Activated CD4-positive, alpha-beta T cell treated with anti-CD3 and anti-CD28 coated beads for 36 hours (primary cell): ENCODE measurements around the gene MRPL34. TPM values are rescaled to one million over a fixed set of nuclear protein-coding genes. Genes with fewer than 3 reads are reported as not detected.

Experiments
- ATAC-seq: fragments of 200-7000 bp; cut with Tn5 transposase; one replicate; pipeline ENCODE4 v1.10.0; 2021; ENCODE audit warnings: mild to moderate bottlenecking, moderate library complexity
- CTCF ChIA-PET: fragments of 350-600 bp; sonication (Branson Sonifier 250); formaldehyde crosslinking; loops from one replicate; lab custom pipeline; 2021; ENCODE audit warnings: antibody characterized with exemption; lab: Charles Lee
- POLR2A ChIA-PET: fragments of 350-600 bp; sonication (Branson Sonifier 250); formaldehyde crosslinking; loops from one replicate; lab custom pipeline; 2021; ENCODE audit warnings: antibody characterized with exemption, inconsistent platforms; lab: Charles Lee
- DNase-seq: peaks from one replicate; pipeline ENCODE4 v3.0.0-alpha.2; 2020
- H3K27ac Mint-ChIP-seq: one replicate; pipeline ENCODE4 v1.8.0; 2021; ENCODE audit warnings: mixed read lengths
- H3K27me3 Mint-ChIP-seq: one replicate; pipeline ENCODE4 v1.8.0; 2021; ENCODE audit warnings: mixed read lengths
- H3K36me3 Mint-ChIP-seq: one replicate; pipeline ENCODE4 v1.8.0; 2021; ENCODE audit warnings: low read depth, mixed read lengths
- H3K4me1 Mint-ChIP-seq: one replicate; pipeline ENCODE4 v1.8.0; 2021; ENCODE audit warnings: mixed read lengths
- H3K4me3 Mint-ChIP-seq: one replicate; pipeline ENCODE4 v1.8.0; 2021; ENCODE audit warnings: mild to moderate bottlenecking, moderate library complexity, mixed read lengths
- H3K9me3 Mint-ChIP-seq: one replicate; pipeline ENCODE4 v1.8.0; 2021; ENCODE audit warnings: low read depth, mixed read lengths
- intact Hi-C, 2 experiments: fragments of 100-400 bp; cut with DNase I in 1 of 2; cut with micrococcal nuclease in 1 of 2; formaldehyde crosslinking; loops; one replicate each; pipeline versions ENCODE4 v1.14.2 to v1.15.1; 2022 to 2024; cut with DNase I, micrococcal nuclease
- total RNA-seq, 2 experiments: library from RNA; stranded (reverse); gene quantifications; one replicate each; pipeline ENCODE4 v1.2.3, GENCODE V29; 2021

Gene MRPL34
- total RNA-seq, 2 experiments from 2014 or later: 72.0 to 88.6 TPM

DNA sequence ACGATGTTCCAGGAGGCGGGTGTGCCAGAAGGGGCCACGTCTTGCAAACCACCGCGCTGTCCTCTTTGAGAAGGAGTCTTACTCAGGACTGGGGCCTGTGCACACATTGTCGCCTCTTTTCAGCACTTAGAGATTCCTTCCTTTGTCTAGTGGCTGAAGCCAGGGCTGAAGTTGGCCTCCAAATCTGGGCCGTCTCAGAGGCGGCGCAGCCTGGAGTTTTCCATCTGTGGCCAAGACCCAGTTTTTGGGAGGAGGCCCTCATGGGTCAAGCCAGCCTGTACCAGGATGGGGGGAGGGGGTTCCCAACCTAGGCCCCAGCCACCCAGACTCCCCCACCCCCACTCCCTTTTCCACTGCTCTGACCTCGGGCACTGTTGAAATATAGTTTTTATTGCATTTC is 17.2 kb downstream of the MRPL34 start:
- CTCF ChIA-PET: no interaction called here
- no peak overlapping the region for H3K27ac Mint-ChIP-seq

DNA sequence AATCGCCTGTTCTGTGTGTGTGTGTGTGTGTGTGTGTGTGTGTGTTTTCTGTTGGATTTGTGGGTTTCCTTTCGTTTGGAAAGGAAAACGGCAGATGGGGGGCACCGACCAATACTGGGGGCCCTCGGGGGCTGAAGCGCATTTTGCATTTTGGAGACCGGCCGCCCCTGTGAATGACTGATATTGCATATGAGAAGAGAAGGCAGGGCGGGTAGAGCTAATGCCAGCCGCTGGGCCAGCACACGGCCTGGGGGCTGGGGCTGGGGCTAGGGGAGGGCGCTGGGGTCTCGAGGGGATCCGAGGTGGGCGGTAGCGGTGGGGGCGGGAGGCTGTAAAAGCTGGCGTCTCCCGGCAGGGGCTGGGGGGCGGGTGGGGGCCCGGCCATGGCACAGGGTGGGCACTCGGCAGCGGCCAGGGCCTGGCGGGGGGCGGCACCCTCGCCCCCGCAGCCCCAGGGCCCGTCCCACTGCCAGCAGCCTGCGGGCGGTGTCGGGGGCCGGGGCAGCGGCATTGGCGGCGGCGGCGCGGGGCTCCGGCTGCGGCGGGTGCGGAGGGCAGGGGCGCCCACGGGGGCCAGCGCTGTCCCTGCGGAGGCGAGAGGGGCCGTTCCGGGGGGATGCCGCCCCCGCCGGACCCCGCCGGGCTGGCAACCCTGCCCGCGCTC is 17.8 kb downstream of the MRPL34 start:
- Mint-ChIP-seq H3K36me3 (peaks cover 16% of the 10 kb centered on the region), H3K27me3 (no peaks in the 10 kb centered on the region), H3K9me3 (no peaks in the 10 kb centered on the region), H3K4me3 (no peak overlapping the region), H3K27ac (no peak overlapping the region), H3K4me1 (peaks cover 6% of the 10 kb centered on the region)
- ATAC-seq (no peak), DNase-seq (no peak)
- ChIA-PET POLR2A (no interaction called here), CTCF (no interaction called here)
- intact Hi-C loops: no loop called here

More for the DNA sequence above, 17.2 kb downstream of the MRPL34 start:
- Mint-ChIP-seq H3K4me3 (no peak overlapping the region), H3K4me1 (peaks cover 4% of the 10 kb centered on the region), H3K9me3 (no peaks in the 10 kb centered on the region), H3K36me3 (peaks cover 16% of the 10 kb centered on the region), H3K27me3 (no peaks in the 10 kb centered on the region)
- POLR2A ChIA-PET: no interaction called here
- no peak for ATAC-seq
- intact Hi-C loops: no loop called here
- DNase-seq: no peak

- Mint-ChIP-seq H3K4me1 (peaks cover 6% of the 10 kb centered on the region), H3K27me3 (no peaks in the 10 kb centered on the region), H3K27ac (no peak overlapping the region), H3K4me3 (no peak overlapping the region), H3K36me3 (peaks cover 16% of the 10 kb centered on the region), H3K9me3 (no peaks in the 10 kb centered on the region)
- ATAC-seq (peak; percentile 43), DNase-seq (peak; percentile 45)
- intact Hi-C loops: no loop called here
- ChIA-PET CTCF (no interaction called here), POLR2A (no interaction called here)
Observed at GRCh38 chr19:17323964-17324332, 18.3 kb downstream of the MRPL34 start.

GRCh38 chr19:17324357-17325114 is 18.9 kb downstream of the MRPL34 start:
- H3K4me3 Mint-ChIP-seq: no peak overlapping the region
- intact Hi-C loops: no loop called here
- no peak for DNase-seq
- peaks cover 6% of the 10 kb centered on the region for H3K4me1 Mint-ChIP-seq
- no peak for ATAC-seq
- ChIA-PET POLR2A (interaction anchor here (0.7 kb wide), 1 partner anchor 11 kb away, joined by 3 read pairs; no protein-coding TSS in a partner anchor), CTCF (no interaction called here)
- H3K27me3 Mint-ChIP-seq: no peaks in the 10 kb centered on the region
- peaks cover 16% of the 10 kb centered on the region for H3K36me3 Mint-ChIP-seq
- H3K27ac Mint-ChIP-seq: no peak overlapping the region
- H3K9me3 Mint-ChIP-seq: no peaks in the 10 kb centered on the region

GRCh38 chr19:17325133-17325532 is 19.5 kb downstream of the MRPL34 start:
- no peak overlapping the region for H3K4me3 Mint-ChIP-seq
- no peak for DNase-seq
- H3K9me3 Mint-ChIP-seq: no peaks in the 10 kb centered on the region
- POLR2A ChIA-PET: interaction anchor here (0.7 kb wide), 1 partner anchor 10 kb away, joined by 3 read pairs; no protein-coding TSS in a partner anchor
- no peak overlapping the region for H3K27ac Mint-ChIP-seq
- H3K36me3 Mint-ChIP-seq: peaks cover 13% of the 10 kb centered on the region
- peaks cover 10% of the 10 kb centered on the region for H3K4me1 Mint-ChIP-seq
- CTCF ChIA-PET: no interaction called here
- intact Hi-C loops: no loop called here
- no peaks in the 10 kb centered on the region for H3K27me3 Mint-ChIP-seq
- no peak for ATAC-seq

- H3K36me3 Mint-ChIP-seq: peaks cover 5% of the 10 kb centered on the region
- no peak overlapping the region for H3K27ac Mint-ChIP-seq
- CTCF ChIA-PET: interaction anchor here (0.9 kb wide), 1 partner anchor 20 kb away, joined by 3 read pairs; no protein-coding TSS in a partner anchor
- POLR2A ChIA-PET: no interaction called here
- H3K4me1 Mint-ChIP-seq: peaks cover 13% of the 10 kb centered on the region
- H3K27me3 Mint-ChIP-seq: no peaks in the 10 kb centered on the region
- DNase-seq (no peak), ATAC-seq (no peak)
- intact Hi-C loops: no loop called here
- H3K4me3 Mint-ChIP-seq: no peak overlapping the region
- H3K9me3 Mint-ChIP-seq: no peaks in the 10 kb centered on the region
Observed at GRCh38 chr19:17325881-17326594, 20.4 kb downstream of the MRPL34 start.

- POLR2A ChIA-PET: no interaction called here
- H3K4me1 Mint-ChIP-seq: peaks cover 13% of the 10 kb centered on the region
- H3K9me3 Mint-ChIP-seq: no peaks in the 10 kb centered on the region
- H3K27ac Mint-ChIP-seq: no peak overlapping the region
- no peak for ATAC-seq
- peaks cover 5% of the 10 kb centered on the region for H3K36me3 Mint-ChIP-seq
- H3K27me3 Mint-ChIP-seq: no peaks in the 10 kb centered on the region
- no peak overlapping the region for H3K4me3 Mint-ChIP-seq
- CTCF ChIA-PET: interaction anchor here (0.9 to 1.1 kb wide), 2 partner anchors 16 to 20 kb away, joined by 3 read pairs; no protein-coding TSS in a partner anchor
- DNase-seq: no peak
- intact Hi-C loops: no loop called here
Observed at GRCh38 chr19:17326595-17326966, 20.9 kb downstream of the MRPL34 start.

GRCh38 chr19:17327068-17327653 is 21.5 kb downstream of the MRPL34 start:
- DNase-seq: no peak
- ChIA-PET CTCF (interaction anchor here (1.1 kb wide), 1 partner anchor 17 kb away, joined by 3 read pairs; no protein-coding TSS in a partner anchor), POLR2A (no interaction called here)
- Mint-ChIP-seq H3K4me3 (no peak overlapping the region), H3K27ac (no peak overlapping the region), H3K27me3 (no peaks in the 10 kb centered on the region), H3K4me1 (peaks cover 13% of the 10 kb centered on the region), H3K9me3 (no peaks in the 10 kb centered on the region), H3K36me3 (peaks cover 3% of the 10 kb centered on the region)
- ATAC-seq: no peak
- intact Hi-C loops: no loop called here

- H3K4me1 Mint-ChIP-seq: peaks cover 13% of the 10 kb centered on the region
- DNase-seq (peak; percentile 79), ATAC-seq (peak; percentile 64)
- H3K27me3 Mint-ChIP-seq: no peaks in the 10 kb centered on the region
- H3K27ac Mint-ChIP-seq: peak overlapping the region; percentile 51
- H3K36me3 Mint-ChIP-seq: no peaks in the 10 kb centered on the region
- intact Hi-C loops: loop anchor here in 1 of 2 experiments (1.0 kb wide), 1 partner anchor 19 kb away; the partner anchor contains the start of gene DDA1
- peak overlapping the region; percentile 56 for H3K4me3 Mint-ChIP-seq
- ChIA-PET CTCF (interaction anchor here (0.6 to 1.1 kb wide), 3 partner anchors 17 to 113 kb away, joined by 3 read pairs; partner anchors contain the start of genes BABAM1 and USE1), POLR2A (interaction anchor here (0.7 kb wide), 1 partner anchor 19 kb away, joined by 4 read pairs; the partner anchor contains the start of gene DDA1)
- no peaks in the 10 kb centered on the region for H3K9me3 Mint-ChIP-seq
Observed at GRCh38 chr19:17327654-17328516, 22.2 kb downstream of the MRPL34 start.
